D721Med (cell line): ENCODE results near the gene VAMP3.

Source experiments
- DNase-seq: peaks from one replicate; pipeline ENCODE4 v3.0.0; 2011; ENCODE audit warnings: low spot score; ENCODE audit not compliant: insufficient read length
- FAIRE-seq: peaks from 2 replicates; lab custom pipeline; 2011; peaks lifted over from hg19 to GRCh38; lab: Jason Lieb, UNC
- TF ChIP-seq, protein P1 (sequence below): IDR thresholded peaks from 2 replicates; pipeline ENCODE4 v1.5.1; 2012; ENCODE audit warnings: mild to moderate bottlenecking, control low read depth; ENCODE audit not compliant: insufficient read depth; ENCODE audit errors: missing control alignments

Gene VAMP3

DNA sequence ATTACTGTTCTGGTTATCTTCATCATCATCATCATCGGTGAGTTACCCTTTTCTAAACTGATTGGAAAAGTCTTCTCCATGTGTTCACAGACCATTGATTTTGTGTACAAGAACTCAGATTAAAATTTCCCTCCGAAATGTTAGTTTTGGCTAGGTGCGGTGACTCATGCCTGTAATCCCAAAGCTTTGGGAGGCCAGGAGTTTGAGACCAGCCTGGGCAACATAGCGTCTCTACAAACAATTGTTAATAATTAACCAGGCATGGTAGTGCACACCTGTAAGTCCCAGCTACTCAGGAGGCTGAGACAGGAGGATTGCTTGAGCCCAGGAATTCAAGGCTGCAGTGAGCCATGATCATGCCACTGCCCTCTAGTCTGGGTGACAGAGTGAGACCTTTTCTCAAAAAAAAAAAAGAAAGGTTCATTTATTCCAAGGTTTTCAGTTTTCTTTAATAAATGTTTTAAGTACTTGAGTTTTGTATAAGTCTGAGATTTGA is 7.1 kb downstream of the VAMP3 start:
- no peak for DNase-seq
- TF ChIP-seq, protein P1, sequence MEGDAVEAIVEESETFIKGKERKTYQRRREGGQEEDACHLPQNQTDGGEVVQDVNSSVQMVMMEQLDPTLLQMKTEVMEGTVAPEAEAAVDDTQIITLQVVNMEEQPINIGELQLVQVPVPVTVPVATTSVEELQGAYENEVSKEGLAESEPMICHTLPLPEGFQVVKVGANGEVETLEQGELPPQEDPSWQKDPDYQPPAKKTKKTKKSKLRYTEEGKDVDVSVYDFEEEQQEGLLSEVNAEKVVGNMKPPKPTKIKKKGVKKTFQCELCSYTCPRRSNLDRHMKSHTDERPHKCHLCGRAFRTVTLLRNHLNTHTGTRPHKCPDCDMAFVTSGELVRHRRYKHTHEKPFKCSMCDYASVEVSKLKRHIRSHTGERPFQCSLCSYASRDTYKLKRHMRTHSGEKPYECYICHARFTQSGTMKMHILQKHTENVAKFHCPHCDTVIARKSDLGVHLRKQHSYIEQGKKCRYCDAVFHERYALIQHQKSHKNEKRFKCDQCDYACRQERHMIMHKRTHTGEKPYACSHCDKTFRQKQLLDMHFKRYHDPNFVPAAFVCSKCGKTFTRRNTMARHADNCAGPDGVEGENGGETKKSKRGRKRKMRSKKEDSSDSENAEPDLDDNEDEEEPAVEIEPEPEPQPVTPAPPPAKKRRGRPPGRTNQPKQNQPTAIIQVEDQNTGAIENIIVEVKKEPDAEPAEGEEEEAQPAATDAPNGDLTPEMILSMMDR = no peak
- no peak for FAIRE-seq

DNA sequence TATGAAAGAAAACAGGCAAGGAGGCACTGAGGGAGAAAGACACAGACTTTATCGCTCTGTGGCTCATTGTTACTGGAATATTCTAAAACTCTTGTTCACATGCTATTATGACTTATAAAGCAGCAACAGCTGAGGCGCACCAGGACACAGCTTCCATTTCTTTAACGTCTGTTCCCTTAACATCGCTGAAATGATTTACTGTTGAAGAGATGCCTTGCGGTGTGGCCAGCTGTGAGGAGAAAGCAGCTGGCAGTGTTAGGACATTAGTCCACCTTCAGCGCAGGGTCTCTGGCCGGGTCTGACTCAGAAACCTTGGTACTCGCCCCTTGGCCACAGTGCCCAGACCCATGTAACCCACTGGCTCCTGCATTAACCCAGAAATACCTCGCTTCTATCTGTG is 9.9 kb downstream of the VAMP3 start:
- FAIRE-seq = no peak
- TF ChIP-seq, protein P1 = no peak
- no peak for DNase-seq

DNA sequence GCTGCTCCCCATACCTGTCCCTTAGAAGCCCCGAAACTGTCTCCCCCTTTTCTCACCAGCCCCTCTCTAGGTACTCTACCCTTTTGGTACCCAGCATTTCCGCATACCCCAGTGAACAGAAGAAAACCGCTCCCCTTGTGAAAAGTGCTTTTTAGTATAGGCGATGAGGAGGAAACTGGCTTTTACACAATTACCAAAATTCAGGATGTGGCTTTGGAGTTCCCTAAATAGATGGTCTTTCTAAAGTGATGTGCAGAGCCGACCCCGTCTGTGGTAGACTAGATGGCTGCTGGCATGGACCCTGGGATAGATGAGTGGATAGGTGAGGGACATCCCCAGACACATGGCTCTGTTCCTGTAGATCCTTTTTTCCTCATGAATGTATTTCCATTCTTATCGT is 10.4 kb downstream of the VAMP3 start:
- FAIRE-seq = no peak
- DNase-seq = no peak
- TF ChIP-seq, protein P1 = no peak

DNA sequence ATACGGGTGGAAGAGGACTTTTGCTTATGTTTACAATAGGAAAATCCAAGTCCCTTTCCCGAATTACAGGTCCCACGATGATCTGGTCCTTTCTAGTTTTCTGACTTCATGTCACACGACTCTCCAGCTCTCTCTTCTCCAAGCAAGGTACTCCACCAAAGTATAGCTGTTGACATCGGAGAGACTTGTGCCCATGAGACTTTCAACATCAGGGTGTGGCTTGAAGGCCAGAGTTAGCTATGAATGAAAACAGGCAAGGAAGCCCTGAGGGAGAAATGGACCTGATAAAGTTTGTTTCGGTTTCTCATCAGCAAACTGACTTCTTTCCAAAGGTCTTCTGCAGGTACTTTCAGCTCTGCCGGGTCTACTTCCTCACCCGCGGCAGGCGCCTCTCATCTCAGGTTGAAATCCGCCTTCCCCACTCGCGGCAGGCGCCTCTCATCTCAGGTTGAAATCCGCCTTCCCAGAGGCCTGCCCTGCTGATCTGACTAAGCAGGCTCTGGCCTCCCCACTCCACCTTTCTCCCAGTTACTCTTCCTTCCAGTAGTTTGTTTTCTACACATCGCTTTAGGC is 10.9 kb downstream of the VAMP3 start:
- TF ChIP-seq, protein P1 = no peak
- FAIRE-seq (no peak), DNase-seq (no peak)

DNA sequence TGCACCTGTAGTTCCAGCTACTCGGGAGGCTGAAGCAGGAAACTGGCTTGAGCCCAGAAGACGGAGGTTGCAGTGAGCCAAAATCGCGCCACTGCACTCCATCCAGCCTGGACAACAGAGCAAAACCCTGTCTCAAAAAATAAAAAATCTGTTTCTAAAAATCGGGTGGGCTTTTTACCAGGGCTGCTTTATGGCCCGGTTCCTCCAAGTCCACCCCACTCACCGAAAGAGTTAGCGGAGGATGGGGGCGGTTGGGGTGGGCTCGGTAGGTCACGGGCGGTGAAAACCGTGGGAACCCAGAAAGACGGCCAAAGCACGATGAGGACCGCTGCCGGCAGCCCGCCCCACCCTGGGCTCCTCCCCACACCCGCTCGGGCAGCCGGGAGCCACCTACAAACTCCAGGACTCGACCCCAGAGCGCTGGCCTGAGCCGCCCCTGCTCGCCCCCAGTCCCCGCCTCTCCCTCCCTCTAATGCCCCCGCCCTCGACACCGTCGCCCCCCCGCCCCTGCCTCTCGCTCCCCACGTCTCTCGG is 12.1 kb downstream of the VAMP3 start:
- DNase-seq = peak; percentile 29
- TF ChIP-seq, protein P1 = no peak
- FAIRE-seq = no peak

DNA sequence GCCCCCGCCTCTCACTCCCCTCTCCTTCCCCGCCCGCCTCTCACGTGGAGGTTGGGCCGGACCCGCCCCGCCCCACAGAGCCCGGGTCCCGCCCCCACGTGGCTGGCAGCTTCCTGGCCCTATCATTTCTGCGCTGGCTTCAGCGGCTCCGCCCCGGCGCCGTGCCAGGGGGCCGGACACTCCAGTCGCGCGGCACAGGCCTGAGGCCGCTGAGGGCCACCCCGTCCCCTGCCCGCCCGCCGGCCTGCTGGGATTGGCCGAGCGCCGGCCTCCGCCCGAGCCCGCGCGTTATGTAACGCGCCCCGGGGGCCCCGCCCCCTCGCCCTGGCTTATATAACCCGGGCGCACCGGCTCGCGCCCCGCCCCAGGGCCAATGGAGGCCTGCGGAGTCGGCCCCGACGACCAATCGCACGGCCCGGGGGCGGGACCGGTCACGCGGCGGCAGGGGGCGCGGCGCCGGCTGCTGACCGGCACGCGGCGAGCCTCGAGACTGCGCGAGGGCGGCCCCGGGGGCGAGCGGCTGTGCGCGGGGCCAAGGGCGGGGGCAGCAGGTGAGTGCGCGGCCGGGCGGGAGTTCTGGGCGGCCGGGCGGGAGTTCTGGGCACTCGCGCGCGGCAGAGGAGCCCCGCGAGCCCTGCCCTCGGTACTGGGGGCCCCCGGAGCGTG is 12.9 kb downstream of the VAMP3 start, which contains the start of gene PER3:
PER3 (plus strand) TSS at position 466 of the 666 bp plus-strand sequence. CDS start 587 bp downstream, outside the sequence.
- TF ChIP-seq, protein P1 = no peak
- DNase-seq (peak; percentile 59), FAIRE-seq (no peak)
